ENCODE measurements around the gene LHX4.

LHX4 gene

GRCh38 chr1:180235502-180236239 lies 5.6 kb downstream of the LHX4 start:
- TF ChIP-seq CTCF (IDR thresholded peaks at IDR 0.05; ENCODE audit: low read depth, low read length, missing control alignments): no peak
- no peak overlapping the region for H3K4me3 ChIP-seq (ENCODE audit: low read depth, low read length)
- DNase-seq (ENCODE audit: low read depth): no peak

DNA sequence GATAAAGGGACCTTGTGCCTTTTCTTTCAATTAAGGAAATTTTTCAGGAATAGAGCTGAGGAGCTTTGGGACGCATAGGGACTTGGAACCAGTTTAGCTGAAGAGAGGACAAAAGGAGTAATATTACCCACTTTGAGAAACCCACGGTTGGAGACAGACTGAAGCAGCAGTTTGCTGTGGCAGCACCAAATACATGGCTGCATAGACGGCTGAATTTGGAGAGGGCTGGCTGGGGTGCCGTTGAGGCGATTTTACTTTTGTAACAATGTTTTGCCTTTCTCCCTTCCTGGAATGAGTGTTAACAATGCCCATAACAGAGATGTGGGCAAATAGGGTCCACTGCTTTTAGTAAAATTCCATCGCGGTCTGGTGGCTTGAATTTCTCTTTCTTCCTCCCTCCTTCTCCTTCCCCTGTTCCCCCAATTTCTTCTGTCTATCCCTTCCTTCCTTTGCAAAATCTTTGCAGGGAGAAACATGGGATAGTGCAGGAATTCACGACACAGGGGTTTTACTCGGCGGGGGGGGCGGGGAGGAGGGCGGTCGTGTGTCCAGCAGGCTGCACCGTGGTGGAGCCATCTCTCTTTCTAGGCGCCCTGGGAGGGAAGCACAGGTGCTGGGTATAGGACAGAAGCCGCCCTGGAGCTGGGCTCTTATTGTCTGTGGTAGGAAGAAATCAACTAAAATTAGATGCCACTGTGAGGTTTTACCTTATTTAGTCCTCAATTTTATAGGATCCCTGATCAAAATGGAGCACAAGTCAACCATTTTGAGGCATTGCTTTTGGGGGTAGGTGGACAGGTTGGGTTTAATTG lies 6.8 kb downstream of the LHX4 start:
- H3K4me3 ChIP-seq (ENCODE audit: low read depth, low read length): no peak overlapping the region
- DNase-seq (ENCODE audit: low read depth): no peak
- no peak for TF ChIP-seq CTCF (IDR thresholded peaks at IDR 0.05; ENCODE audit: low read depth, low read length, missing control alignments)

DNA sequence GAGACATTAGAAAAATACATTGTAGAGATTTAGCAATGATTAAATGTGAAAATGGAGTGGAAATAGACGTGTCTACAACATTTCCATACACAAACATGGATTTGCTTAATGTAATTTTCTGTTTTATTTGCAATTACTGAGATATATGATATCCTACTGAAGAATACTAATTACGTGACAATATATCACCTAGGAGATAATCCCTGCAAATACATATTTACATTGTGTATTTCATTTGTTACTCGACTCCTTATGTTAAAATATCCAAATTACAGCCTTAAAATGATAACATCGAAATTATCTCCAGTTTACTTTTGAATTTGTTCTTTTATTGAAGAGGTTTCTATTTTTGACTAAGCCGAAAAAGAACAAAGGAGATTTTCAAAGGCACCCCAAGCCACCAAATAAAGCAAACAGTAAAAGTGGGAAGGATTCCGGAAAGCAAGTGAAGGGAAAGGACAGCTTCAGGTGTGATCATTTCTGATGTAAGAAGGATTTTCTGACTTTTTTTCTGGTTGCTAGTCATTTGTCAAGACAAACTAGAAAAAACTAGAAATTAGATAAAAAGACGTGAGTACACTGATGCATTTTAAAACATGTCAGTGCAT lies 7.9 kb downstream of the LHX4 start:
- TF ChIP-seq CTCF (IDR thresholded peaks at IDR 0.05; ENCODE audit: low read depth, low read length, missing control alignments): no peak
- DNase-seq (ENCODE audit: low read depth): no peak
- no peak overlapping the region for H3K4me3 ChIP-seq (ENCODE audit: low read depth, low read length)

DNA sequence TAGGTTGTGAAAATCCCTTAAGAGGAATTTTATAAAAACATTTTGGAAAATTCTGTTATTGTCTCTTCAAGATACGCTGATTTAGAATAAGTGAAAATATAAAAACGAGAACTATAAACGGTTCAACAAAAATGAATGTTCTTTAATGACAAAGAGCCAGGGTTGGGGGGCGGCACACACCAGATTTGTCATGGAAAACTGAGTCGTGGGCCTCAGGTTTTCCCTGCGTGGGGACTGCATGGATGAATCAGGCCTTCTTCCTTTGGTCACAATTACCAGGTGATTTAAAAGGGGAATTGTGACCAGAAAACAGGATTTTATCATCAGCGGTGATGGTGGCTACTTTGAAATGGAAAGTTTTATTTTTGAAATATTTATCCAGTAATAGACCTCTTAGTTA lies 8.6 kb downstream of the LHX4 start:
- H3K4me3 ChIP-seq (ENCODE audit: low read depth, low read length): no peak overlapping the region
- no peak for TF ChIP-seq CTCF (IDR thresholded peaks at IDR 0.05; ENCODE audit: low read depth, low read length, missing control alignments)
- no peak for DNase-seq (ENCODE audit: low read depth)

- DNase-seq (ENCODE audit: low read depth): no peak
- TF ChIP-seq CTCF (IDR thresholded peaks at IDR 0.05; ENCODE audit: low read depth, low read length, missing control alignments): no peak
- no peak overlapping the region for H3K4me3 ChIP-seq (ENCODE audit: low read depth, low read length)
Measured at GRCh38 chr1:180239145-180240096, 9.4 kb downstream of the LHX4 start.

All from GM12864 (cell line).